GM23338 (cell line): ENCODE data around the gene CABLES1. TPM values are rescaled to one million over a fixed set of nuclear protein-coding genes. Genes with fewer than 3 reads are reported as not detected.
A peak's percentile ranks its signal among the peaks of the same experiment; 100 is the strongest.

Experiments
- ATAC-seq: fragments of 200-7000 bp; cut with Tn5 transposase; 3 replicates; pipeline ENCODE4 v1.9.1; 2020
- DNase-seq: peaks from one replicate; pipeline ENCODE4 v3.0.0-alpha.2; 2015; ENCODE audit warnings: low spot score
- H2AFZ ChIP-seq: fragments of 200-600 bp; sonication (generic); 2 replicates; pipeline ENCODE4 v1.8.0; 2016; ENCODE audit warnings: antibody characterized with exemption, mild to moderate bottlenecking, moderate library complexity
- H3F3A ChIP-seq: fragments of 200-600 bp; sonication (generic); replicated peaks from 2 replicates; pipeline ENCODE4 v1.8.0; 2017; ENCODE audit warnings: antibody characterized with exemption, mixed run types, low read depth
- H3K27ac ChIP-seq: fragments of 200-600 bp; sonication (generic); 2 replicates; pipeline ENCODE4 v1.6.1; 2016; ENCODE audit warnings: low read depth
- H3K27me3 ChIP-seq: fragments of 200-600 bp; sonication (generic); 2 replicates; pipeline ENCODE4 v1.8.0; 2016; ENCODE audit warnings: mild to moderate bottlenecking, mixed run types, moderate library complexity; ENCODE audit not compliant: insufficient read depth
- H3K36me3 ChIP-seq: fragments of 200-600 bp; sonication (generic); 2 replicates; pipeline ENCODE4 v1.8.0; 2016; ENCODE audit warnings: mild to moderate bottlenecking; ENCODE audit not compliant: insufficient read depth
- H3K4me1 ChIP-seq: fragments of 200-600 bp; sonication (generic); 2 replicates; pipeline ENCODE4 v1.8.0; 2016; ENCODE audit warnings: mild to moderate bottlenecking, moderate library complexity; ENCODE audit not compliant: insufficient read depth
- H3K4me2 ChIP-seq: fragments of 200-600 bp; sonication (generic); 2 replicates; pipeline ENCODE4 v1.7.1; 2017; ENCODE audit warnings: mixed run types
- H3K4me3 ChIP-seq: fragments of 200-600 bp; sonication (generic); 2 replicates; pipeline ENCODE4 v1.6.1; 2016; ENCODE audit warnings: mixed run types
- H3K79me2 ChIP-seq: fragments of 200-600 bp; sonication (generic); replicated peaks from 2 replicates; pipeline ENCODE4 v1.8.0; 2017; ENCODE audit warnings: mild to moderate bottlenecking; ENCODE audit not compliant: insufficient read depth
- H3K9me2 ChIP-seq: fragments of 200-600 bp; sonication (generic); 2 replicates; pipeline ENCODE4 v1.8.0; 2017; ENCODE audit not compliant: insufficient read depth
- H4K20me1 ChIP-seq: fragments of 200-600 bp; sonication (generic); replicated peaks from 2 replicates; pipeline ENCODE4 v1.8.0; 2017; ENCODE audit warnings: mild to moderate bottlenecking; ENCODE audit not compliant: insufficient read depth
- H3K27ac Mint-ChIP-seq: 2 replicates; pipeline ENCODE4 v1.8.0; 2020; ENCODE audit warnings: inconsistent platforms, mild to moderate bottlenecking, moderate library complexity, mixed read lengths
- H3K27me3 Mint-ChIP-seq: 3 replicates; pipeline ENCODE4 v1.8.0; 2022; ENCODE audit warnings: low read depth, mild to moderate bottlenecking, moderate library complexity, mixed read lengths, inconsistent platforms; ENCODE audit not compliant: insufficient read depth, poor library complexity
- H3K36me3 Mint-ChIP-seq: 3 replicates; pipeline ENCODE4 v1.8.0; 2021; ENCODE audit warnings: low read depth, mild to moderate bottlenecking, inconsistent platforms, moderate library complexity, mixed read lengths
- H3K4me1 Mint-ChIP-seq: 3 replicates; pipeline ENCODE4 v1.8.0; 2020; ENCODE audit warnings: mild to moderate bottlenecking, inconsistent platforms, mixed read lengths
- H3K4me3 Mint-ChIP-seq: 3 replicates; pipeline ENCODE4 v1.8.0; 2021; ENCODE audit warnings: moderate library complexity, mild to moderate bottlenecking, inconsistent platforms, mixed read lengths
- H3K9me3 Mint-ChIP-seq: 3 replicates; pipeline ENCODE4 v1.8.0; 2020; ENCODE audit warnings: moderate library complexity, mild to moderate bottlenecking, inconsistent platforms, mixed read lengths
- CREB1 ChIP-seq: fragments of 250-450 bp; sonication (Bioruptor Pico); IDR thresholded peaks from 2 replicates; pipeline ENCODE4 v1.5.0; 2020; ENCODE audit warnings: low read depth, mild to moderate bottlenecking, moderate library complexity
- CTCF ChIP-seq, 2 experiments: fragments of 200-600 bp in 1 of 2; sonication (generic) in 1 of 2; conservative IDR thresholded peaks; 2 replicates each; pipeline versions ENCODE4 v1.5.1 to v1.6.1; 2016 to 2017; ENCODE audit warnings: antibody characterized with exemption in 2 of 2, low read depth in 2 of 2, mild to moderate bottlenecking in 2 of 2, moderate library complexity in 1 of 2
- ETS1 ChIP-seq: IDR thresholded peaks from 2 replicates; pipeline ENCODE4 v1.6.1; 2016; ENCODE audit warnings: antibody characterized with exemption
- EZH2 ChIP-seq: fragments of 200-600 bp; sonication (generic); IDR thresholded peaks from one replicate; pipeline ENCODE4 v1.8.0; 2017; ENCODE audit warnings: antibody characterized with exemption, mild to moderate bottlenecking, low read depth; ENCODE audit not compliant: unreplicated experiment
- EZH2phosphoT487 ChIP-seq: fragments of 200-600 bp; sonication (generic); IDR thresholded peaks from one replicate; pipeline ENCODE4 v1.8.1; 2018; ENCODE audit warnings: antibody characterized with exemption; ENCODE audit not compliant: unreplicated experiment
- JUNB ChIP-seq: IDR thresholded peaks from one replicate; pipeline ENCODE4 v1.6.1; 2016; ENCODE audit warnings: antibody characterized with exemption; ENCODE audit not compliant: unreplicated experiment
- NANOG ChIP-seq: IDR thresholded peaks from 2 replicates; pipeline ENCODE4 v1.6.1; 2016; ENCODE audit warnings: antibody characterized with exemption, borderline replicate concordance
- POLR2AphosphoS5 ChIP-seq: IDR thresholded peaks from 2 replicates; pipeline ENCODE4 v1.6.1; 2016; ENCODE audit warnings: antibody characterized with exemption, low read depth
- REST ChIP-seq: IDR thresholded peaks from one replicate; pipeline ENCODE4 v1.6.1; 2018; ENCODE audit warnings: antibody characterized with exemption; ENCODE audit not compliant: unreplicated experiment
- STAT1 ChIP-seq: IDR thresholded peaks from one replicate; pipeline ENCODE4 v1.6.1; 2016; ENCODE audit warnings: antibody characterized with exemption; ENCODE audit not compliant: unreplicated experiment
- ZNF114 ChIP-seq: fragments of 250-450 bp; sonication (Bioruptor Pico); IDR thresholded peaks from 2 replicates; pipeline ENCODE4 v1.5.0; 2020; ENCODE audit warnings: mild to moderate bottlenecking, moderate library complexity
- ZNF331 ChIP-seq: fragments of 250-450 bp; sonication (Bioruptor Pico); IDR thresholded peaks from 2 replicates; pipeline ENCODE4 v1.5.0; 2020; ENCODE audit warnings: low read depth, mild to moderate bottlenecking, moderate library complexity
- ZNF462 ChIP-seq: fragments of 250-450 bp; sonication (Bioruptor Pico); IDR thresholded peaks from 2 replicates; pipeline ENCODE4 v1.5.0; 2020; ENCODE audit warnings: mild to moderate bottlenecking, moderate library complexity
- polyA plus RNA-seq: library from polyadenylated mRNA; unstranded; fragments of >200 nt; fragmentation: Nextera tagmentation; extraction: Ambion mirVana; gene quantifications from 2 replicates; pipeline ENCODE4 v1.2.1, GENCODE V29; 2016
- total RNA-seq: library from RNA; depleted of rRNA; stranded (reverse); fragments of >200 nt; shearing (Covaris generic); gene quantifications from 2 replicates; pipeline ENCODE4 v1.2.3, GENCODE V29; 2014

Gene CABLES1
- total and polyA plus RNA-seq, 2 experiments from 2014 or later = 2.6 to 12.4 TPM

GRCh38 chr18:23259701-23260681, 124.7 kb downstream of the CABLES1 start:
- Mint-ChIP-seq H3K4me1 (peaks cover 34% of the 10 kb centered on the region), H3K27me3 (peaks cover 12% of the 10 kb centered on the region), H3K9me3 (no peaks in the 10 kb centered on the region; the same call in 2 of the 3 replicates), H3K36me3 (peaks cover 47% of the 10 kb centered on the region), H3K27ac (peak overlapping the region; percentile 95), H3K4me3 (peak overlapping the region; percentile 45)
- peak overlapping the region; percentile 3; the same call in 1 of the 2 replicates for H3K4me3 ChIP-seq
- TF ChIP-seq JUNB (no peak), EZH2 (no peak), CTCF (conservative IDR thresholded peaks at IDR 0.05; ENCODE audit: low read depth in 2 of 2) (no peak), STAT1 (no peak), POLR2AphosphoS5 (no peak; the same call in 1 of the 2 replicates), REST (no peak), ZNF331 (CRISPR knock-in tag) (no peak), NANOG (no peak), EZH2phosphoT487 (no peak), CREB1 (CRISPR knock-in tag) (no peak), ZNF114 (CRISPR knock-in tag) (no peak), ETS1 (no peak), ZNF462 (CRISPR knock-in tag) (no peak)
- ATAC-seq = peak; percentile 94
- H3K4me2 ChIP-seq = peak overlapping the region; percentile 64
- H4K20me1 ChIP-seq = no peaks in the 10 kb centered on the region
- peaks cover 30% of the 10 kb centered on the region for H3K4me1 ChIP-seq
- no peak overlapping the region for H2AFZ ChIP-seq
- peaks cover 12% of the 10 kb centered on the region for H3K9me2 ChIP-seq
- H3K79me2 ChIP-seq = no peaks in the 10 kb centered on the region
- peaks cover 22% of the 10 kb centered on the region for H3F3A ChIP-seq
- H3K27ac ChIP-seq = peak overlapping the region; percentile 94
- H3K36me3 ChIP-seq = peaks cover 13% of the 10 kb centered on the region
- DNase-seq = peak; percentile 80
- no peaks in the 10 kb centered on the region for H3K27me3 ChIP-seq
